NCI-H82 treated with DMSO at 0.1 percent for 48 hours (cell line): ENCODE data around the gene OSBPL6.
A peak's percentile ranks its signal among the peaks of the same experiment; 100 is the strongest.
"Not testable (repeated sequence)": the region's sequence is repeated elsewhere in the genome, so short reads cannot be mapped to it uniquely, and the experiment has no call there.

Source experiments
- DNase-seq: peaks from one replicate; lab custom pipeline; 2025; ENCODE audit not compliant: unreplicated experiment; lab: John Stamatoyannopoulos, UW

The OSBPL6 gene

DNA sequence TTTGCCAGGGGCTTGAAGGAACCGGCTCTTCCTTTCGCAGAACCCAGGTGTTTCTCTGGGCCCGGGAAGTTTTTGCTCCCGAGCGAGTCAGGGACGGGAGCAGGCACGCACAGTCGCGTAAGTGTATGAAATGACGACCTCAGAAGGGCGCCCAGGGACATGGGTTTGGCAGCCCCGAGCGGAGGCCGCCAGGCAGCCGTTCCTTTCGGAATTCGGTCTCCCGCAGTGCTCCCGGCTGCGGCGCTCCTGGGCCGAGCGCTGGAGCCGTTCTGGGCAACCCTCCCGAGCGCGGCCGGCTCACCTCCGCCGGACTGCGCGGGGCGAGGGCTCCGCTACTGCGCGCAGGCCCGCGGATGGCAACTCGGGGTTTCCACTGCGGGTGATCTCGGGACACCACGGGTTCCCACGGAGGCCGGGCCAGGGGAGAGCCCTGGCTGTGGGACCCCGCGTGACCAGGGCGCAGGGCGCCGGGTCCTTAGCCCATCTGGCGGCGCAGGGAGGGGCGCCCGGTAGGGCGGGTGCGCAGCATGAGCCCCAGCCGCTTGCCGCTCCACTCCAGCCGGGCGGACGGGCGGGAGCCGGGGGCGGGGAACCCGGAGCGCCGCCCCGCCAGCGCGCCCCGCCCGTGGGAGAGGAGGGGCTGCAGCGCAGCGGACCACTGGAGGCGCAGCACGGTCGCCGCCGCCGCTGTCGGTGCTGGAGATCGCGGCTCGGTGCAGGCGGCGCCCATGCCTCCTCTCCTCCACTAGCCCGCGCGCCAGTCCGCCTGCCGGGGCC, at the start of gene OSBPL6:
Gene OSBPL6, plus strand, starts transcription at position 690 of the 777 bp plus-strand sequence. CDS start 111,673 bp downstream, outside the sequence.
- DNase-seq = peak; percentile 49

DNA sequence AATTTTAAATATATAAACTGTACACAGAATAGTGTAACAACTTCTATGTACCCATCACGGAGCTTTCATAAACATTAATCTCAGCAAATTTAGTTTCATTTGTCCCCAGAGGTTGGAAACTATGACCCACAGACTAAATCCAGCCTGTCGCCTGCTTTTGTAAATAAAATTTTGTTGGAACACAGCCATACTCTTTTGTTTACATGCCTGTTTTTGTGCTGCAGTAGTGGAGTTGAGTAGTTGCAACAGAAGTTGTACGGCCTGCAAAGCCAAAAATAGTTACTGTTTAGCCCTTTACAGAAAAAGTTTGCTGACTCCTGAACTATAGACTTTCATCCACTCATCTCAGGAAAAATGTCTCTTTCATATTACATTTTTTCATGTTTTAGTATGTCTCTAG, 42.3 kb upstream of the OSBPL6 start:
- DNase-seq = no peak

- no peak for DNase-seq
Observed at GRCh38 chr2:178152542-178152941, 41.8 kb upstream of the OSBPL6 start.

DNA sequence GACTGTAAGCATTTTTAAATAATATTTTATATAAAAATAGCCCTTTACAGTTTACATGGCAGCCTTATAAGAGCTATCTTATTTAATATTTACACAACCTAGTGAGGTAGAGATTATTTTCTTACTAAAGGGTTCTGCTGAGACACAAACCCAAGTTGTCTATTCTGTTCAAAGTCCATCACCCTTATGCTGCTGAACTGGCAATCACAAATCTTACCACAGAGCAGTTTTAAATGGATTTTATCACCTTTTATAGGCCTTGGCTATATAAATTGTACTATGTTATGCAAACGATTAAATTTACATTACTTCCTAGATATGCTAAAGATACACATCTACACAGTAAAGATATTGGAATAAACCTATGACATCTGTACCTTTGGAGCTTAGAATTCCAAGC, 41.3 kb upstream of the OSBPL6 start:
- DNase-seq = no peak

GRCh38 chr2:178153878-178154277, 40.4 kb upstream of the OSBPL6 start:
- not testable (repeated sequence) for DNase-seq

DNA sequence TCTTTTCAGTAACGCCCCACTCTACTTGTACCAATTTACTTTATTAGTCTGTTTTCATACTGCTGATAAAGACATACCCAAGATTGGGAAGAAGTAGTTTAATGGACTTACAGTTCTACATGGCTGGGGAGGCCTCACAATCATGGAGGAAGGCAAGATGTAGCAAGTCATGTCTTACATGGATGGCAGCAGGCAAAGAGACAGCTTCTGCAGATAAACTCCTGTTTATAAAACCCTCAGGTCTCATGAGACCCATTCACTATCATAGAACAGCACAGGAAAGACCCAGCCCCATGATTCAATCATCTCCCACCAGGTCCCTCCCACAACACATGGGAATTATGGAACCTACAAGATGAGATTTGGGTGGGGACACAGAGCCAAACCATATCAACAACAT, 38.8 kb upstream of the OSBPL6 start:
- no peak for DNase-seq

DNA sequence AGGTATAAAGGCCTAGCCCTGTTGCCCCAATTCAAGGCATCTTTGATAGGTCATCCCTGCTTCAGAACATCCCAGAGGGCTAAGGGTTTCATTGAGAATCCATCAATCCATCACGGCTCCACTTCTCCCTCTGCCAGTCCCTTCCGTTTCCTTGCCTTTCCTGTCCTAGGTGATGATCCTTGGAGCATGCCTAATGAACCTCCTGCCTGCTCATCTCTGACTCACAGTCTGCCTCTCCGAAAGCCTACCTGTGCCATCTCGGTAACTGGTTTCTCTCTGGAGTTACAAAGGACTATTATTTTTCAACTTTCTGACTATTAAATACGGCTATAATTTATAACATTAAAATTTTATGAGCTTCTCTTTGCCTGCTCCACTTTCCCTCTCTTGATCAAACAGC, 36.7 kb upstream of the OSBPL6 start:
- no peak for DNase-seq

- no peak for DNase-seq
Observed at GRCh38 chr2:178159966-178160365, 34.3 kb upstream of the OSBPL6 start.

DNA sequence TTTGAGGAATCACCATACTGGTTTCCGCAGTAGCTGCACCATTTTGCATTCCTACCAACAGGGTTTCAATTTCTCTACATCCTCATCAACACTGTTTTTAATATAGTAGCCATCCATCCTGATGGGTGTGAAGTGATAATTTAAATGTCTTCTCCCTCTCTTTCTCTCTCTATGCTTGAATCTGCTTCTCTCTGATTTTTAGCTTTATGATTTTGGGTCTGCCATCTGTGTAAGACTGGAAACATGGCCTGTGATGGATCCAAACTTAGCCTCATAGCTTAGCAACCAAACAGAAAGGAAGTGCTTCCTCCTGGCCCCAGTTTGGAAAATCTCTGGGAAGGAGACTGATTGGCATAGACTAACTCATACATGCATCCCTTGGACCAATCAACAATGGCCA, 33.7 kb upstream of the OSBPL6 start:
- DNase-seq = no peak

DNA sequence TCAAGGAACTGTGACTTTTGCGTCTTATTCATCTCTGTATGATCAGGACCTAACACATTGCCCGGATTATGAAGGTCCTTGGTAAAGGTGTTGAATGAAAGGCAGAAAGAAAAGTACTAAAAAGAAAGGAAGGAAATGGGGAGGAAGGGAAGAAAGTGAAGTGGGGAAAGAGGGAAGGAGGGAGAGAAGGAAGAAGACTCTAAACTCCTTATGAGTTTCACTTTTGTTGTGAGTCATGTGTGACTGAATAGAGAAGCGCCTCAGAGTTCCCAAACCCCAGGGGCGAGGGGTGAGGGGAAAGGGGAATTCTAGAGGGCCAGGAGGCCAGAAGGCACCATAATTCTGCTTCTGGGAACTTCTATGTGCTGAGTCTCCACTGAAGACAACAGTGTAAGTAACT, 30.9 kb upstream of the OSBPL6 start:
- no peak for DNase-seq

- DNase-seq = no peak
Observed at GRCh38 chr2:178163911-178164310, 30.4 kb upstream of the OSBPL6 start.

DNA sequence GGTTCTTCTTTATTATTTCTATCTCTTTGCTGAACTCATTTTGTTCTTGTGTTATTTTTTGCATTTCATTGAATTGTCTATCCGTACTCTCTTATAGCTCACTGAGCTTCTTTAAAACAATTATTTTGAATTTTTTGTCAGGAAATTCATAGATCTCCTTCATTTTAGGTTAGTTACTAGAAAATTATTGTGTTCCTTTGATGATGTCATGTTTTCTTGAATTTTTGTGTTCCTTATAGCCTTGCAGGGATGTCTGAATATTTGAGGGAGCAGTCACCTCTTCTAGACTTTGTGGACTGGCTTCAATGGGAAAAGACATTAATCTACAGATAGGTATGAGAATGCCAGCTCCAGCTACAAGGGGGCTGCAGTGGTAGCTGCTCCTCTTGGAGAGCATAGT, 20.7 kb upstream of the OSBPL6 start:
- DNase-seq = no peak

DNA sequence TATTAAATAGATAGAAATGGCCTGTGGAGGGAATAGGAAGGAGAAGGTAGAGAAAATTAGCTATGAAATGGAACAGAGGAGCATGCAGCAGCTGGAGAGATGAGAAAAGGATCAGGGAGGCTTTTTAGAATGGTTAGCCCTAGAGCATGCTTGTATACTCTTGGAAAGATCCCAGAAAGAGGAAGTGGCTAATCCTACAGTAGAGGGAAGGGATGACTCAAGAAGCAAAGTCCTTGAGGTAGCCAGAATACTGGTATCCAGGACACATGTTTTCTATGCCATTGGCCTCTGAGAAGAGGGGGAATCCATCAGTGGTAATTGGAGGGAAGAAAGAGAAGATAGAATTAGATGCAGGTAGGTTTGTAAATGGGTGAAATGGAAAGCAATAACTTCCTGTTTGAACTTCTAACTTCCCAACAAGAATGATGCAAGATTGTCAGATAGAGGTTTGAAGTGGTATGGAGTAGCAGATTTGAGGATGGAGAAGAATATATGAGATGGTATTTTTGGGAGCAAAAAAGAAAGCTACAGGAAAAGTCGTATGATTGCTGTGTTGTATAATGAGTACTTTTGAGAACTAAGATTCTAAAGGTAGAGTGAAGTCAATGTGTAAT, 17.1 kb upstream of the OSBPL6 start:
- no peak for DNase-seq

DNA sequence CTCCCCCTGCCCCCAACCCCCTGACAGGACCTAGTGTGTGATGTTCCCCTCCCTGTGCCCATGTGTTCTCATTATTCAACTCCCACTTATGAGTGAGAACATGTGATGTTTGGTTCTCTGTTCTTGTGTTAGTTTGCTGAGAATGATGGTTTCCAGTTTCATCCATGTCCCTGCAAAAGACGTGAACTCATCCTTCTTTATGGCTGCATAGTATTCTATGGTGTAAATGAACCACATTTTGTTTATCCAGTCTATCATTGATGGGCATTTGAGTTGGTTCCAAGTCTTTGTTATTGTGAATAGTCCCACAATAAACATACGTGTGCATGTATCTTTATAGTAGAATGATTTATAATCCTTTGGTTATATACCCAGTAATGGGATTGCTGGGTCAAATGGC, 13.7 kb upstream of the OSBPL6 start:
- not testable (repeated sequence) for DNase-seq

DNA sequence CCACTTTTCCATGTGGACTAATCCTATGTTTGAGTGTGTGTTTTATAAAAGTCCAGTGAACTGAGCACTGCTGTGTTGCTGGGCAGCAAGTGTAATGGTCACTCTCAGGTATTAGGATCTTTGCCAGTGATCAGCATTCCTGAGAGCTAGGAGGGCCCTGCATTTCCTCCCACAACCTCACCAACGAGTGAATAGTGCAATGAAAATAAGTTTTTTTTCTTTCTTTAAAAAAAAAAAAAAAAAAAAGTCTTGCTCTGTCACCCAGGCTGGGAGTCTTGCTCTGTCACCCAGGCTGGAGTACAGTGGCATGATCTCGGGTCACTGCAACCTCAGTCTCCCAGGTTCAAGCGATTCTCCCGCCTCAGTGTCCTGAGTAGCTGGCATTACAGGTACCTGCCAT, 6.5 kb upstream of the OSBPL6 start:
- no peak for DNase-seq

- DNase-seq = no peak
Observed at GRCh38 chr2:178188466-178188865, 5.8 kb upstream of the OSBPL6 start.

DNA sequence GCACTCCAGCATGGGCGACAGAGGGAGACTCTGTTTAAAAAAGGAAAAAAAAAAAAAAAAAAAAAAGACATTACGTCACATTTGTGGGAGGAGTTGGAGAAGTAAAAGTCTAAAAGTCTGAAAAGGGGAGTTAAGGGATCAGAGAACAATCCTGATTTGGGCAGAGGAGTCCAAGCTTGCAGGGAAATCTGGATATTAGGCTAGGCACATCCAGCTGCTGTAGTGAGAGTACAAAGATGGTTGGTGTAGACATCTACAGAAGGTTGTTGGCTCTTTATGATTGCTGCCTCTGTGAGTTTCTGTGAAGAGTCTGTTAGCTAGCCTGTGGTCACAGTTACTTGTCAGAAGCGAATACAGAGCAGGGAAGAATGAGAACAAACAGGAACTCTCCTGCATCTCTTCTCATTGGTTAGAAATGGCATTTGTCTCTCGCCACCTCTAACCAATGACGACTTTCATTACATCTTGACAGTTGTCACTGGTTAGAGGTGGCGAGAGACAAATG, 3.3 kb upstream of the OSBPL6 start:
- DNase-seq = no peak

DNA sequence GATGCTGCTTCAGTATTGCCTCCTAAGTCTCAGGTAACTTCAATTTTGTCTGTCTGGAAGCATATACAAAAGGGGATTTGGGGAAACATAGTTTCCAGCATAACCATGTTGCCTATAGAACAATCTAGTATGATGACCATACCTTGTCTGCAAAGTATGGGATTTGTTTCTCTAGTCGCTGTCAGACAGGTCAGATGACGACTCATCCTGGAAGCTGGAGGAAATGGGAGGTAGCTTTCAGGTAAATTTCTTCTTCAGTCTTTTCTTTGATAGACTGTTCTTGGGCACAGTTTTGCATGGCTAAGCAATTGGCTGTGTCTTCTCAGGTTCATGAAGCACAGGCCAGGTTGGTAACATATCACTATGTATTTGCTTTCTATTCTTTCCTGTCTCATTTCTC, 2.8 kb upstream of the OSBPL6 start:
- DNase-seq = no peak

- DNase-seq = no peak
Observed at GRCh38 chr2:178193496-178193822, 853 bp upstream of the OSBPL6 start.

DNA sequence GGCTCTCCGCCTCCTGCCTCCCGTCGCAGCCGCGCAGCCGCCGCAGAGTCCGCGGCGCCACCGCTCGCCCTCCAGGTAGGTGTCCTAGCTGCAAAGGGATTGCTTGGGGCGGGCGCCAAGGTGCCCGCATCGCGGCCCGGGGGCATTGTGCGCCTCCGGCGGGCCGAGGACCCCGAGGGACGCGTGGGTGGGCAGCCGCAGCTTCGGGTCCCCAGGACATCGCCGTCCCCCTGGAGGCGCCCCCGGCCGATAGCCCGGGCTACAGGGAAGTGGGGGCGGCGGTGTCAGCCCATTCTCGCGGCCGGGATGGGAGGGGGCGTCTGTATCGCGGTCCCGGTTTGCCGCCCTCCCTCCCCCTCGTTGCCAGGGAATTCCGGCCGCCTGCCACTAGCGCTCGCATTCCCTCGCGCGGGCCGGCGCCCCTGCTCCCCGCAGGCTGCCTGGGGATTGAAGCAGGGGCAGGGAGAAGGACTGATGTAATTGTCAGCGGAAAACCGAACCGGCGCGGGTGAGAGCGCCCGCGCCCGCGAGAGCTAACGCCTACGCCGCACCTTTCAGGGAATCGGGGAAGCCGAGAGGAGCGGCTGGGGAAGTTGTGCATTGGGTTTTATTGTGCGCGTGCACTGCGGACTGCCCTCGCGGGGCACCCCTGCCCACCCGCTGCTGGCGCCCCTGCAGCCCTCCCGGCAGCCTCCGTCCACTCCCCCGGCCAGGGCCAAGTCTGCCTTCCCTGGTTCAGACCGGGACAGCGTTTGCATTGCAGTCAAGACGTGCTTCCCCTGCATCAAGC, 483 bp downstream of the OSBPL6 start:
- DNase-seq = no peak

DNA sequence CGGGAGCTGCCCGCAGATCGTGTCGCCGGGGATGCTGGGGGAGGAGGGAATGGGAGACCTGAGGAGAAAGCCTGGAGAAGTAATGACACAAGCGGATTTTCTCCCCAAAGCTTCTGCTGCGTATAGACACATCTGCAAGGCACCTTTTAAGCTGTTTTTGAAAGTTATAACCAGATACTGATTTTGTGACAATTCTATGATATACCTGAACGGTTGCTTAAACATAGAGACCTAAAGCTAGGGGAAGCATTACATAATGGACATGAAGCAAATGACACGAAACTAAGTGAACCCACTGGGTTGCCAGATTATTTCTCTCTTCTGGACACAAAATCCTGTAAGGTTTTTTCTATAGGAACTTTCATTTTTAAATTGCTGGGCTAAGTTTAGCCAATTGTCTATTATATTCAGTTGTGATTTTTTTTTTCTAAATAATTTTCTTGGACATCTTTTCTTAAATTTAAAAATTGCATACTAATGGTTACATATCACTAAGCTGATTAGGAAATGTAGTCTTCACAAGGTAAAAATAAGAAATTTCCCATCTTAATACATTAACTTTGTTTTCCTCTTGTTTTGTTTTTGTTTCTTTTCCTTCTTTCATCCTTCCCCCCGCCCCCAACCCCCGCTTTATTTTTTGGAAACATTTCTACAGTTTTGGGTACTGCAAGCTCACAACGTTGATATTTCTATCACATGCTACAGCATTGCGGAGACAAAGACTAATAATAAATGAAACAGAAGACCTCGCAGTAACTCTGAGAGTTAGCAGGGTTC, 1.3 kb downstream of the OSBPL6 start:
- no peak for DNase-seq
